ENCODE measurements around the gene MFN2.

DNA sequence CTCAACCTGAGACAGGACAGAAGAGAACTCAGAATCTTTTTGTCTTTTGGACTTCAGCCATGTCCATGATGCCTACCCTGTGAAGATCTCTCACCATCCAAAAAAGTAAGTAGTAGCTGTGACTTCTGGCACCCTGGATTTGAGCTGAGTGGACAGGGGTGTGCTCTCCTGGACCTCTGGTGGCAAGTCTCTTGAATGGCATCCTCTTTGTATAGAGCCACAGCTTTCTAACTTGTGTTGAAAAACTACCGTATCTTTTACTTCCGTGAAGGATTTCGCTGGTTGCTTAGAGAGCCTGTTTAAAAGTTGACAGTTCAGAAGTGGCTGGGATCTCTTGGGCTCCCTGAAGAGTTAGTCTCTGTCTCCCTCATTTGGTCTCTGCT lies 1.8 kb downstream of the MFN2 start:
- TF ChIP-seq, protein P1, sequence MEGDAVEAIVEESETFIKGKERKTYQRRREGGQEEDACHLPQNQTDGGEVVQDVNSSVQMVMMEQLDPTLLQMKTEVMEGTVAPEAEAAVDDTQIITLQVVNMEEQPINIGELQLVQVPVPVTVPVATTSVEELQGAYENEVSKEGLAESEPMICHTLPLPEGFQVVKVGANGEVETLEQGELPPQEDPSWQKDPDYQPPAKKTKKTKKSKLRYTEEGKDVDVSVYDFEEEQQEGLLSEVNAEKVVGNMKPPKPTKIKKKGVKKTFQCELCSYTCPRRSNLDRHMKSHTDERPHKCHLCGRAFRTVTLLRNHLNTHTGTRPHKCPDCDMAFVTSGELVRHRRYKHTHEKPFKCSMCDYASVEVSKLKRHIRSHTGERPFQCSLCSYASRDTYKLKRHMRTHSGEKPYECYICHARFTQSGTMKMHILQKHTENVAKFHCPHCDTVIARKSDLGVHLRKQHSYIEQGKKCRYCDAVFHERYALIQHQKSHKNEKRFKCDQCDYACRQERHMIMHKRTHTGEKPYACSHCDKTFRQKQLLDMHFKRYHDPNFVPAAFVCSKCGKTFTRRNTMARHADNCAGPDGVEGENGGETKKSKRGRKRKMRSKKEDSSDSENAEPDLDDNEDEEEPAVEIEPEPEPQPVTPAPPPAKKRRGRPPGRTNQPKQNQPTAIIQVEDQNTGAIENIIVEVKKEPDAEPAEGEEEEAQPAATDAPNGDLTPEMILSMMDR (IDR thresholded peaks at IDR 0.05): peak; percentile 23
- no peak for TF ChIP-seq EZH2 (IDR thresholded peaks at IDR 0.05)
